Cardiac muscle cell (in vitro differentiated cells and primary cell): ENCODE data around the gene FDXACB1. TPM values are rescaled to one million over a fixed set of nuclear protein-coding genes. Genes with fewer than 3 reads are reported as not detected.

Source experiments
- DNase-seq, 2 donors: peaks; one replicate each; pipeline versions ENCODE4 v3.0.0 to v3.0.0-alpha.2; 2010 to 2017; ENCODE audit warnings: low read depth in 1 of 2, low spot score in 1 of 2
- H3K27ac ChIP-seq: fragments of 200-600 bp; sonication (generic); 2 replicates; pipeline ENCODE4 v1.5.1; 2016
- H3K27me3 ChIP-seq: fragments of 200-600 bp; sonication (generic); 2 replicates; pipeline ENCODE4 v1.6.0; 2016; ENCODE audit warnings: control low read depth
- H3K36me3 ChIP-seq: fragments of 200-600 bp; sonication (generic); 2 replicates; pipeline ENCODE4 v1.5.1; 2016; ENCODE audit warnings: control low read depth
- H3K4me1 ChIP-seq: fragments of 200-600 bp; sonication (generic); 2 replicates; pipeline ENCODE4 v1.8.1; 2017; ENCODE audit warnings: low read depth, mild to moderate bottlenecking, mixed run types
- H3K4me3 ChIP-seq: fragments of 200-600 bp; sonication (generic); 2 replicates; pipeline ENCODE4 v1.5.1; 2016; ENCODE audit warnings: mild to moderate bottlenecking
- H3K9me3 ChIP-seq: fragments of 200-600 bp; sonication (generic); 2 replicates; pipeline ENCODE4 v1.5.1; 2017; ENCODE audit warnings: low read depth, mild to moderate bottlenecking, control low read depth
- CTCF ChIP-seq: IDR thresholded peaks from 2 replicates; pipeline ENCODE4 v1.5.1; 2012; ENCODE audit warnings: low read depth, mild to moderate bottlenecking, low read length
- polyA plus RNA-seq: library from polyadenylated mRNA; unstranded; fragments of >200 nt; fragmentation: Nextera tagmentation; extraction: Ambion mirVana; gene quantifications from 2 replicates; pipeline ENCODE4 v1.2.1, GENCODE V29; 2016
- total RNA-seq: library from RNA; depleted of rRNA; stranded (reverse); fragments of >200 nt; gene quantifications from 2 replicates; pipeline ENCODE4 v1.2.3, GENCODE V29; 2016

FDXACB1 gene
- total and polyA plus RNA-seq, 2 experiments from 2014 or later, result 2.9 to 4.9 TPM

- Histone ChIP-seq H3K9me3 (no peaks in the 10 kb centered on the region), H3K4me3 (no peak overlapping the region), H3K27ac (peak overlapping the region; percentile 90), H3K4me1 (peaks cover 35% of the 10 kb centered on the region), H3K27me3 (no peaks in the 10 kb centered on the region), H3K36me3 (no peaks in the 10 kb centered on the region)
- TF ChIP-seq CTCF, result no peak
- DNase-seq, result peak in 1 of 2 donors; percentile 91
Observed at GRCh38 chr11:111922803-111923202, 43.8 kb upstream of the FDXACB1 start.

- Histone ChIP-seq H3K27me3 (no peaks in the 10 kb centered on the region), H3K4me3 (no peak overlapping the region), H3K9me3 (no peaks in the 10 kb centered on the region), H3K27ac (no peak overlapping the region), H3K4me1 (peaks cover 35% of the 10 kb centered on the region), H3K36me3 (no peaks in the 10 kb centered on the region)
- no peak for DNase-seq
- TF ChIP-seq CTCF, result no peak
Observed at GRCh38 chr11:111921541-111922230, 42.7 kb upstream of the FDXACB1 start.

- no peak for DNase-seq
- Histone ChIP-seq H3K4me1 (peaks cover 28% of the 10 kb centered on the region), H3K27me3 (no peaks in the 10 kb centered on the region), H3K9me3 (no peaks in the 10 kb centered on the region), H3K27ac (no peak overlapping the region), H3K36me3 (no peaks in the 10 kb centered on the region), H3K4me3 (no peak overlapping the region)
- no peak for TF ChIP-seq CTCF
Observed at GRCh38 chr11:111920908-111921307, 41.9 kb upstream of the FDXACB1 start.

- peak; percentile 60 to 73 for DNase-seq
- Histone ChIP-seq H3K4me1 (peaks cover 24% of the 10 kb centered on the region), H3K4me3 (no peak within 1 kb of the TSS), H3K27me3 (no peaks in the 10 kb centered on the region), H3K27ac (peak within 1 kb of the TSS; percentile 46), H3K36me3 (no peaks in the 10 kb centered on the region), H3K9me3 (no peaks in the 10 kb centered on the region)
- no peak for TF ChIP-seq CTCF
Observed at GRCh38 chr11:111918390-111919256, 39.7 kb upstream of the FDXACB1 start, which contains the start of gene C11orf52. C11orf52 (plus strand) TSS chr11:111918913; CDS start chr11:111918973, 60 bp downstream.

- TF ChIP-seq CTCF, result no peak
- no peak overlapping the region for H3K27ac ChIP-seq
- H3K4me3 ChIP-seq, result no peak overlapping the region
- H3K4me1 ChIP-seq, result peaks cover 18% of the 10 kb centered on the region
- no peaks in the 10 kb centered on the region for H3K36me3 ChIP-seq
- DNase-seq, result no peak
- no peaks in the 10 kb centered on the region for H3K9me3 ChIP-seq
- no peaks in the 10 kb centered on the region for H3K27me3 ChIP-seq
Observed at GRCh38 chr11:111917788-111918187, 38.8 kb upstream of the FDXACB1 start.
